SW480 (cell line): Measurements from ENCODE around the gene AGAP1.

Source experiments
- DNase-seq: peaks from one replicate; pipeline ENCODE4 v3.0.0-alpha.2; 2016; ENCODE audit warnings: low spot score

Gene AGAP1

GRCh38 chr2:235850289-235850688 is 356.4 kb downstream of the AGAP1 start:
- no peak for DNase-seq

- DNase-seq = no peak
These were observed 357.1 kb downstream of the AGAP1 start for GRCh38 chr2:235850771-235851551.

- DNase-seq = no peak
These were observed 358.1 kb downstream of the AGAP1 start for GRCh38 chr2:235851828-235852525.

- DNase-seq = no peak
These were observed 358.7 kb downstream of the AGAP1 start for GRCh38 chr2:235852526-235852920.

- no peak for DNase-seq
These were observed 360.4 kb downstream of the AGAP1 start for GRCh38 chr2:235854276-235854675.

- no peak for DNase-seq
These were observed 361.2 kb downstream of the AGAP1 start for GRCh38 chr2:235855011-235855410.

- DNase-seq = no peak
These were observed 362.5 kb downstream of the AGAP1 start for GRCh38 chr2:235856151-235856854.

GRCh38 chr2:235857598-235857997 is 363.8 kb downstream of the AGAP1 start:
- DNase-seq = no peak

GRCh38 chr2:235858881-235859280 is 365.0 kb downstream of the AGAP1 start:
- DNase-seq = no peak

- DNase-seq = no peak
These were observed 365.8 kb downstream of the AGAP1 start for GRCh38 chr2:235859651-235860050.

GRCh38 chr2:235860111-235860510 is 366.3 kb downstream of the AGAP1 start:
- DNase-seq = no peak

GRCh38 chr2:235860871-235861270 is 367.0 kb downstream of the AGAP1 start:
- DNase-seq = no peak

GRCh38 chr2:235861383-235861782 is 367.5 kb downstream of the AGAP1 start:
- no peak for DNase-seq

- DNase-seq = no peak
These were observed 369.6 kb downstream of the AGAP1 start for GRCh38 chr2:235863414-235863813.

GRCh38 chr2:235864302-235864701 is 370.5 kb downstream of the AGAP1 start:
- no peak for DNase-seq

GRCh38 chr2:235864733-235865515 is 371.1 kb downstream of the AGAP1 start:
- DNase-seq = no peak

GRCh38 chr2:235866373-235866772 is 372.5 kb downstream of the AGAP1 start:
- DNase-seq = no peak

GRCh38 chr2:235868224-235868623 is 374.4 kb downstream of the AGAP1 start:
- no peak for DNase-seq

GRCh38 chr2:235868645-235869044 is 374.8 kb downstream of the AGAP1 start:
- no peak for DNase-seq

- DNase-seq = no peak
These were observed 376.7 kb downstream of the AGAP1 start for GRCh38 chr2:235870515-235870914.

- DNase-seq = no peak
These were observed 382.3 kb downstream of the AGAP1 start for GRCh38 chr2:235876099-235876679.
